Activated naive CD8-positive, alpha-beta T cell treated with anti-CD3 and anti-CD28 coated beads, Interleukin-2, amount 10 ng/mL, durations not matched to agents 7 days and 5 days (primary cell): ENCODE results near the gene LCN15. TPM values are rescaled to one million over a fixed set of nuclear protein-coding genes. Genes with fewer than 3 reads are reported as not detected.
"Not testable (repeated sequence)": the region's sequence is repeated elsewhere in the genome, so short reads cannot be mapped to it uniquely, and the experiment has no call there.

Source experiments
- ATAC-seq: fragments of 150-1000 bp; cut with Tn5 transposase; one replicate; pipeline ENCODE4 v1.10.0; 2021; ENCODE audit warnings: low read depth, moderate library complexity
- POLR2A ChIA-PET: fragments of 350-600 bp; sonication (Branson Sonifier 250); formaldehyde crosslinking; loops from one replicate; lab custom pipeline; 2021; ENCODE audit warnings: antibody characterized with exemption; lab: Charles Lee
- DNase-seq: peaks from one replicate; pipeline ENCODE4 v3.0.0; 2021
- H3K27ac Mint-ChIP-seq: one replicate; pipeline ENCODE4 v1.8.0; 2022; ENCODE audit warnings: mild to moderate bottlenecking, mixed read lengths
- H3K27me3 Mint-ChIP-seq: one replicate; pipeline ENCODE4 v1.8.0; 2022; ENCODE audit warnings: mild to moderate bottlenecking, moderate library complexity, mixed read lengths
- H3K36me3 Mint-ChIP-seq: one replicate; pipeline ENCODE4 v1.8.0; 2021; ENCODE audit warnings: mild to moderate bottlenecking, mixed read lengths
- H3K4me1 Mint-ChIP-seq: one replicate; pipeline ENCODE4 v1.8.0; 2021; ENCODE audit warnings: mixed read lengths
- H3K4me3 Mint-ChIP-seq: one replicate; pipeline ENCODE4 v1.8.0; 2022; ENCODE audit warnings: mild to moderate bottlenecking, moderate library complexity, mixed read lengths
- H3K9me3 Mint-ChIP-seq: one replicate; pipeline ENCODE4 v1.8.0; 2021; ENCODE audit warnings: mixed read lengths
- total RNA-seq, 2 experiments: library from RNA; stranded (reverse); gene quantifications; one replicate each; pipeline ENCODE4 v1.2.3, GENCODE V29; 2021

LCN15 gene
- total RNA-seq, 2 experiments from 2014 or later = not detected

- ATAC-seq = no peak
- Mint-ChIP-seq H3K27me3 (peaks cover 28% of the 10 kb centered on the region), H3K4me3 (no peak overlapping the region), H3K4me1 (peaks cover 6% of the 10 kb centered on the region), H3K36me3 (peaks cover 2% of the 10 kb centered on the region), H3K9me3 (peaks cover 5% of the 10 kb centered on the region), H3K27ac (no peak overlapping the region)
- no peak for DNase-seq
- POLR2A ChIA-PET = no interaction called here
Measured at GRCh38 chr9:136776947-136777346, 12.6 kb upstream of the LCN15 start.

GRCh38 chr9:136775191-136775590, 10.9 kb upstream of the LCN15 start:
- no peak overlapping the region for H3K27ac Mint-ChIP-seq
- no peak overlapping the region for H3K4me3 Mint-ChIP-seq
- DNase-seq (peak; percentile 19), ATAC-seq (no peak)
- peaks cover 24% of the 10 kb centered on the region for H3K27me3 Mint-ChIP-seq
- H3K4me1 Mint-ChIP-seq = peaks cover 6% of the 10 kb centered on the region
- peaks cover 2% of the 10 kb centered on the region for H3K36me3 Mint-ChIP-seq
- H3K9me3 Mint-ChIP-seq = peaks cover 5% of the 10 kb centered on the region
- POLR2A ChIA-PET = no interaction called here

- H3K27ac Mint-ChIP-seq = no peak overlapping the region
- no peak overlapping the region for H3K4me3 Mint-ChIP-seq
- peak; percentile 17 for DNase-seq
- H3K27me3 Mint-ChIP-seq = peaks cover 20% of the 10 kb centered on the region
- no peak for ATAC-seq
- peaks cover 2% of the 10 kb centered on the region for H3K36me3 Mint-ChIP-seq
- POLR2A ChIA-PET = no interaction called here
- H3K4me1 Mint-ChIP-seq = peaks cover 9% of the 10 kb centered on the region
- peaks cover 5% of the 10 kb centered on the region for H3K9me3 Mint-ChIP-seq
Measured at GRCh38 chr9:136774416-136775045, 10.2 kb upstream of the LCN15 start.

GRCh38 chr9:136773386-136774044, 9.2 kb upstream of the LCN15 start:
- H3K4me3 Mint-ChIP-seq = no peak overlapping the region
- peaks cover 5% of the 10 kb centered on the region for H3K9me3 Mint-ChIP-seq

GRCh38 chr9:136771907-136772415, 7.6 kb upstream of the LCN15 start:
- H3K27ac Mint-ChIP-seq = no peak overlapping the region
- H3K27me3 Mint-ChIP-seq = peaks cover 12% of the 10 kb centered on the region
- H3K4me3 Mint-ChIP-seq = no peak overlapping the region
- ATAC-seq (no peak), DNase-seq (peak; percentile 8)
- H3K9me3 Mint-ChIP-seq = peaks cover 5% of the 10 kb centered on the region
- peaks cover 2% of the 10 kb centered on the region for H3K36me3 Mint-ChIP-seq
- POLR2A ChIA-PET = no interaction called here
- H3K4me1 Mint-ChIP-seq = peaks cover 11% of the 10 kb centered on the region

More at GRCh38 chr9:136773386-136774044, 9.2 kb upstream of the LCN15 start:
- Mint-ChIP-seq H3K36me3 (peaks cover 2% of the 10 kb centered on the region), H3K27ac (no peak overlapping the region), H3K4me1 (peaks cover 9% of the 10 kb centered on the region), H3K27me3 (peaks cover 13% of the 10 kb centered on the region)
- ATAC-seq (peak; percentile 68), DNase-seq (peak; percentile 37)
- POLR2A ChIA-PET = no interaction called here

GRCh38 chr9:136769710-136770191, 5.4 kb upstream of the LCN15 start:
- H3K4me3 Mint-ChIP-seq = no peak overlapping the region
- no peak overlapping the region for H3K27ac Mint-ChIP-seq
- ATAC-seq (peak; percentile 72), DNase-seq (peak; percentile 68)
- POLR2A ChIA-PET = no interaction called here
- peaks cover 5% of the 10 kb centered on the region for H3K9me3 Mint-ChIP-seq
- H3K36me3 Mint-ChIP-seq = peaks cover 2% of the 10 kb centered on the region
- H3K4me1 Mint-ChIP-seq = peaks cover 14% of the 10 kb centered on the region
- H3K27me3 Mint-ChIP-seq = peaks cover 15% of the 10 kb centered on the region

- peak overlapping the region; percentile 70 for H3K27ac Mint-ChIP-seq
- POLR2A ChIA-PET, H3K36me3 Mint-ChIP-seq, ATAC-seq, H3K4me1 Mint-ChIP-seq, H3K9me3 Mint-ChIP-seq: not testable (repeated sequence)
- H3K27me3 Mint-ChIP-seq = peaks cover 13% of the 10 kb centered on the region
- peak overlapping the region; percentile 4 for H3K4me3 Mint-ChIP-seq
- peak; percentile 43 for DNase-seq
Measured at GRCh38 chr9:136766410-136767120, 2.2 kb upstream of the LCN15 start.

GRCh38 chr9:136765745-136766409, 1.6 kb upstream of the LCN15 start:
- peak; percentile 26 for DNase-seq
- ATAC-seq, H3K36me3 Mint-ChIP-seq, H3K9me3 Mint-ChIP-seq, H3K4me3 Mint-ChIP-seq, H3K4me1 Mint-ChIP-seq, POLR2A ChIA-PET, H3K27ac Mint-ChIP-seq: not testable (repeated sequence)
- H3K27me3 Mint-ChIP-seq = peaks cover 13% of the 10 kb centered on the region

- POLR2A ChIA-PET = no interaction called here
- no peak overlapping the region for H3K4me3 Mint-ChIP-seq
- peaks cover 10% of the 10 kb centered on the region for H3K27me3 Mint-ChIP-seq
- peak; percentile 28 for DNase-seq
- no peak overlapping the region for H3K27ac Mint-ChIP-seq
- peaks cover 8% of the 10 kb centered on the region for H3K4me1 Mint-ChIP-seq
- no peak for ATAC-seq
- H3K9me3 Mint-ChIP-seq = no peaks in the 10 kb centered on the region
- no peaks in the 10 kb centered on the region for H3K36me3 Mint-ChIP-seq
Measured at GRCh38 chr9:136765041-136765440, 723 bp upstream of the LCN15 start.

- Mint-ChIP-seq H3K36me3 (no peaks in the 10 kb centered on the region), H3K27me3 (peaks cover 8% of the 10 kb centered on the region), H3K4me1 (peaks cover 4% of the 10 kb centered on the region), H3K4me3 (no peak overlapping the region), H3K9me3 (no peaks in the 10 kb centered on the region), H3K27ac (no peak overlapping the region)
- DNase-seq (peak; percentile 25), ATAC-seq (no peak)
- POLR2A ChIA-PET = no interaction called here
Measured at GRCh38 chr9:136763649-136764035, 676 bp downstream of the LCN15 start.

GRCh38 chr9:136762915-136763648, 1.2 kb downstream of the LCN15 start:
- peak; percentile 37 for DNase-seq
- POLR2A ChIA-PET = no interaction called here

GRCh38 chr9:136762221-136762691, 2.1 kb downstream of the LCN15 start:
- Mint-ChIP-seq H3K27ac (no peak overlapping the region), H3K27me3 (peaks cover 6% of the 10 kb centered on the region), H3K36me3 (no peaks in the 10 kb centered on the region), H3K4me1 (peaks cover 4% of the 10 kb centered on the region), H3K9me3 (no peaks in the 10 kb centered on the region), H3K4me3 (no peak overlapping the region)
- no peak for ATAC-seq
- DNase-seq = no peak
- POLR2A ChIA-PET = no interaction called here

More at GRCh38 chr9:136762915-136763648, 1.2 kb downstream of the LCN15 start:
- Mint-ChIP-seq H3K27me3 (peaks cover 8% of the 10 kb centered on the region), H3K36me3 (no peaks in the 10 kb centered on the region), H3K27ac (no peak overlapping the region), H3K4me3 (no peak overlapping the region), H3K4me1 (peaks cover 4% of the 10 kb centered on the region), H3K9me3 (no peaks in the 10 kb centered on the region)
- peak; percentile 9 for ATAC-seq
